NCI-H2029 (cell line): ENCODE data around the gene SLC25A15.
A peak's percentile ranks its signal among the peaks of the same experiment; 100 is the strongest.
"Not testable (repeated sequence)": the region's sequence is repeated elsewhere in the genome, so short reads cannot be mapped to it uniquely, and the experiment has no call there.

ENCODE experiments used
- DNase-seq: peaks from one replicate; lab custom pipeline; 2025; lab: John Stamatoyannopoulos, UW

SLC25A15 gene

DNA sequence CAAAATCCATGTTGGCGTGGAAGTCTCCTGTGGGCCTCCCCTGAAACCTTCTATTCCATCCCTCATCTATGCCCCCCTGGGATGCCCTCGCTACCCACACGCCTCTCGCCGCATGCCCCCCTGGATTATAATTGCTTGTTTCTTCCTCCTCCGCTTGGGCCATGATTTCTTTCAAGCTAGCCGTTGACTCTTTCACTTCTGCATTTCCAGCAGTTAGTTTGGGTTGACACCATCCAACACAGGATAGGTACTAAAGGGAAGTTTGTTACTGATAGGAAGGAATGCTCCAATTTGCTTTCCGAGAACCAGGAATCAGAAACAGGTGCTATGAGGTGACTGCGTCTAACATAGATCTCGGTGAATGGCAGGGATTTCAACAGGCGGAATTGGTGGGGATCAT, 7.7 kb upstream of the SLC25A15 start:
- DNase-seq, result no peak

DNA sequence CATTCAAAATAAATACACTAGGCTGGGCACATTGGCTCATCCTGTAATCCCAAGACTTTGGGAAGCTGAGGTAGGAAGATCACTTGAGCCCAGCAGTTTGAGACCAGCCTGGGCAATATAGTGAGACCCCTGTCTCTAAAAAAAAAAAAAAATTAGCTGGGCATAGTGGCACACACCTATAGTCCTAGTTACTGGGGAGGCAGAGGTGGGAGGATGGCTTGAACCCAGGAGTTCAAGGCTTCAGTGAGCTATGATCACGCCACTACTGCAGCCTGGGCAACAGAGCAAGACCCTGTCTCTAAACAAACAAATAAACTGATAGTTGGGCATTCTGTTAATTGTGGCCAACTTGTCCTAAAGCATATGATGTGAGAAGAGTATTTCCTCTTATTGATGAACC, 6.4 kb upstream of the SLC25A15 start:
- DNase-seq, result not testable (repeated sequence)

DNA sequence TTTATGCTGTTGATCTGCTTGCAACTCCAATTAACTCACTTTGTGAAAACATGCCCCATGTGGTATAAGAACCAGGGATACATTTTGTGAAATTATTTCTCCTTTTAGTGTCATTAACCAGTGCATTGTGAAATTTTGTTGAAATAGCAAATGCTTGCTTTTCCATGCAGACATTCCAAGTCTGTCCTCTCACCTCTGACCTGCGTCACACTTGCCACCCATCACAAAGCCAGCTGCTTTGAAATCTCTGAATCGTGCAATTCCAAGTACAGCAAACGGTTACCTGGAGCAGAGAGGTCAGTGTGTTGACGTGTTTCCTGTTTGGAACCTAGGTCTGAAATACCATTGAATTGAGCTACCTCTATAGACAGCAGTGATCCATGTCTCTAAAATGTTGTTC, 4.9 kb upstream of the SLC25A15 start:
- DNase-seq, result no peak

DNA sequence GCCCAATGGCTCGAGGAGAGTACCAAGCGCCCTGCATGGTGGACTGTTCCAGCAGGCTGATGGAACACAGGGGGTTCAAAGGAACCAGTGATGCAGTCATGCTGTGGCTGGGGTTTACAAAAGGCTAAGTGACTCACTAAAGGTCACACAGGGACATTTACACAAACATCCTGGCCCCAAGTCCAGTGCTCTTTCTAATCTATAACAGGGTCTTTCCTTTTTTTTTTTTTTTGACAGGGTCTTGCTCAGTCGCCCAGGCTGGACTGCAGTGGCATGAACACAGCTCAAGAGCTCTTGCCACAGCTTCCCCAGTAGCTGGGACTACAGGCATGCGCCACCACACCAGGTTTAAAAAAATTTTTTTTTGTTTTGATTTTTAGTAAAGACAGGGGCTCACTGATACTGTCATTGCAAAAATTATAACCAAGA, 2.8 kb upstream of the SLC25A15 start:
- DNase-seq, result no peak

DNA sequence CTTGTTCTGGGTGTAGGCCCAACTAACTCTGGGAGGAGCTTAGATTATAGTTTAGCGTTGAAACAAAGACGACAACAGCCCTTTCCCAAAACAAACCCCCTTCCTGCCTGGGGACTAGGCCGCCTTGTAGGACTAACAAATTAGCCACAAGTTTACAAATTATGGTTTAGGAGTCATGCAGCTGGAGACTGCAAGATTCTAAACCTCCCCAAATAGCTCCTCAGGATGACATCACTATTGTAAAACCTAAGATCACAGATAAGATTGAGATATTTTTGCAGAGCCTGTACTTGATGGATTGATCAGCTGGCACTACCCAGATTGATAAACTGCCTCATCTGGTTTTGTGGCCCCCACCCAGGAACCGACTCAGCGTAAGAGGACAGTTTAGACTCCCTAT, 2.3 kb upstream of the SLC25A15 start:
- no peak for DNase-seq

DNA sequence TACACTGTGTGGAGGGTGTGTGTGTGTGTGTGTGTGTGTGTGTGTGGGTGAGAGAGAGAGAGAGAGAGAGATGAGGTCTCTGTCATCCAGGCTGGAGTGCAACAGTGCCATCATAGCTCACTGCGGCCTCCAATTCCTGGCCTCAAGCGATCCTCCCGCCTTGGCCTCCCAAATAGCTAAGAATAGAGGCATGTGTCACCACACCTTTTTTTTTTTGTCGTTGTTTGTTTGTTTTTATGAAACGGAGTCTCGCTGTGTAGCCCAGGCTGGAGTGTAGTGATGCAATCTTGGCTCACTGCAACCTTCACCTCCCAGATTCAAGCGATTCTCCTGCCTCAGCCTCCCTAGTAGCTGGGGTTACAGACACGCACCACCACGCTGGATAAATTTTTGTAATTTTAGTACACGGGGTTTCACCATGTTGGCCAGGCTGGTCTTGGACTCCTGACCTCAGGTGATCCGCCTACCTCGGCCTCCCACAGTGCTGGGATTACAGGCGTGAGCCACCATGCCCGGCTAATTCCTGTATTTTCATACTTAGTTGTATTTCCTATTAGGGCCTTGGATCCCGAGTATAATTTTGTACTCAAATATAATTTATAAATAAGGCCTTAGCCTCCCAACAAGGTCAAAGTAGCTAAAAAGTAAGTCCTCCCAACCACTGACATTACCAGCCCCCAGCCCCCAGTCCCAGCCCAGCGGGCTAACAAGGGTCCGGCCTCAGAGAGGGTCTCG, 704 bp upstream of the SLC25A15 start:
- not testable (repeated sequence) for DNase-seq

DNA sequence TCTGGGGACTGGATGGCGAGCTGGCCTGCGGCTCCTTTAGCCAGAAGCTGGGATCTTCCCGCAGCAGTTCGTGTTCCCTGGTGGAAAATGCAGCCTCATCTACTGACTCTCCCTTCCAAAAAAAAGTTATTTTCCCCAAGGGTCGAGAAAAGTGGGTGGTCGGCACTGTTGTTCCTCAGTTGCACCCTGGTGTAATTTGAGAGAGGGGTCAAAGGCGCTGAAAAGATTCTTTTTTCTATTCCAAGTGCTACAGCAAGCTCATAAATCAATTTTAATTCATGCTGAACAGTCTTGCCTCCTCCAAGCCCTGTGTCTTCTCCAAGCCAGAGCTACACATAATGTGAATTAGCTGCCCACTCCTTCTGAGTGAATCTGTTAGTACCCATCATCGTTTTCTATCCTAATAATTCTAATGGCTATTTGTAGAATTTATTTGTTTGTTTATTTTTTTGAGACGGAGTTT, 774 bp downstream of the SLC25A15 start:
- DNase-seq, result no peak

DNA sequence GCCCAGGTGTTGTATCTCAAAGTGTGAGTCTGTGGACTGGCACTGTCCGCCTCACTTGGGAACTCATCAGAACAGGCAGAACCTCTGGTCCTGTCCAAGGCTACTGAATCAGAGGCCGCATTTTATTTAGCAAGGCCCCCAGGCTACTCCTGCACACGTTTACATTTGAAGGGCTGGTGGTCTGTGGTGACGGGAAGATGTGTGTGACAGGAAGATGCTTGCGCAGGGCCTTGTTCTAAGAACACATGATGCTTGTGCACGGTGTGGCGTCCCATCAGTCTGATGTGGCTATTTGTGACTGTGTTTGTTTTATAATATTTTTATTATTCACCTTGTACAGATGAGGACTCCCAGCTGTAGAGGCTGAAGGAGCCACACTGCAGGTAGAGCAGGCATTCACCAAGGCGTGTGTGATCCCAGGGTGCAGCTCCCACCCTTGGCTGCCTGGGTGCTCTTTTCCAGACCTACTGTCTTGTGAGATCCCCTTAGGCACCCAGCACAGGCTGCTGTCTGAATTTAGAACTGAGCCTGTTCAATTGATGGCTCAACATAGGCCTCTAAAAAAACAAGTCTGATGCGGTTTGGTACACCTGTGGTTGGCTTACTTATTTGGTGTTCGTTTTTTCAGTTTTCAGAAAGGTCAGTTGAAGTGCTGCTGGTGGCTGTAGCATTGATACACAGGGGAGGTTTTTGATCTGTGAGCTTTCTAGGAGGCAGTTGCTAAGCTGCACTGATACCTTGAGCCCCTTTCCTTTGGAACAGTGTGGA, 3.1 kb downstream of the SLC25A15 start:
- no peak for DNase-seq

DNA sequence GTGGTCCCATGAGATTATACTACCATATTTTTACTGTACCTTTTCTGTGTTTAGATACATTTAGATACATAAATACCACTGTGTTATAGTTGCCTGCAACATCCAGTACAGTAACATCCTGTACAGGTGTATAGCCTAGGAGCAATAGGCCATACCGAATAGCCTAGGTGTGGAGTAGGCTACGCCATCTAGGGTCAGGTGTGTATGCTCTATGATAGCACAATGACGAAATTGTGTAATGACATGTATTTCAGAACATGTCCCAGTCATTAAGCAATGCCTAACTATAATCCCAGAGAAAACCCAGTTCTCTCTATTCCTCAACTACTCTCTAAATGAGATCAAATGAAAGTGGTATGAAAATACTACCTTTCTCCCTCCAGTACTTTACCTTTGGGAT, 3.9 kb downstream of the SLC25A15 start:
- no peak for DNase-seq

DNA sequence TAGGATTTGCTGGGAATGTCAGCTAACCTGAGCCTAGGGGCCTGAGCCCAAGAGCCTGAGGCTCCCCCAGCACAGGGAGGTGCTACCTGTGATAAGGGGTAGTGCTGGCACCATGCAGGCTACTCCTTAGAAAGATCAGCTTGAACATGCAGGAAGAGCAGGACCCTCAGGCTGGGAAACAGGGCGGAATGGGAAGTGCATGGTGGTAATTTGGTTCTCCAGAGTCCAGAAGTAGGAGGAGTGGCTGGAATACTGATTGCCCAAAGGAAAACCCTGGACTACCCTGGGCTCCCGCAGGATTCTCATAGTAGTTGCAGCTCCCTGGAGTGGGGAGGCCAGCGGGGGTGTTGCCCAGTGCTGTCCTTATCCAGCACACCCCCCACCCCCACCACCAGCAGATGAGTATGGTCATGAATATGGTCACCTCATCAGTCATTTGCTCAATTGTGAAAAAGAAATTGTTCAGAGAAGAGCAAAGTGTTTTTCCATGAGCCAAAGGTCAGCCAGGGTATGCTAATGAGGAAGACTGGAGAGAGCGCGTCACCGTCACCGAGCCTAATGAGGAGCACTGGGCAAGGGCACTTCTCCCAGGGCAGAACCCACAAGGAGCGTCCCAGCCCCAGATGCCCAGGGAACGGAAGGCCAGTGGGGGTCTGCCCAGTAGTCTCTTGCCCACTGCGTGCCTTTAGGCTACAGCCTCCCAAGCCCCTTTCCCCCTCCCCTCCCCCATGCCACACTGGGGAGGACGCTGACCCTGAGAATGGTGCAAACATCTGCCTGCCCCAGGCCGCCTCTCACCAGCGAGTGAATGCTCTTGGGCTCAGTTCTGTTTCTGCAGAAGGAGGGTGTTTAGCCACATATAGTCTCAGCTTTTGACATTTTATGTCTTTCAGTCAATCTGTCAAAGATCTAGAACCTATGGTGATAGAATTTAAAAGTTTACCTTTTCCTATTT, 5.3 kb downstream of the SLC25A15 start:
- no peak for DNase-seq

DNA sequence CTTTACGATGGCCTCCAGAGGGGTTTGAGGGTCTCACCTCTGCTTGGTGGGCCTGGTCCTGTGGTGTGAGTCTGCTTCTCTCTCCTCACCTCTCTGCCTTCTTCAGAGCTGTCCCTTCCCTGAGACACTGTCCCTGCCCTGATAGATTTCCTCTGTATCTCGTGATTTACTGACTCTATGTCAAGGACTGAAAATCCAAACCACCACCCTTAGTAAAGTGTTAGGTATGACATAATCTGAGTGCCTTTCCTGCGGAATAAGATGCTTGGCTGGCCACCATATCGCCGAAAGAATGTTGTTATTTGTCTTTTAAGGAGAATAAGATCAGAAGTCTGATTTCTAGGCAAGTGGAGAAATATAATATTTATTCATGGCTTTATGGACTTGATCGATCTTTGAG, 7.2 kb downstream of the SLC25A15 start:
- no peak for DNase-seq

DNA sequence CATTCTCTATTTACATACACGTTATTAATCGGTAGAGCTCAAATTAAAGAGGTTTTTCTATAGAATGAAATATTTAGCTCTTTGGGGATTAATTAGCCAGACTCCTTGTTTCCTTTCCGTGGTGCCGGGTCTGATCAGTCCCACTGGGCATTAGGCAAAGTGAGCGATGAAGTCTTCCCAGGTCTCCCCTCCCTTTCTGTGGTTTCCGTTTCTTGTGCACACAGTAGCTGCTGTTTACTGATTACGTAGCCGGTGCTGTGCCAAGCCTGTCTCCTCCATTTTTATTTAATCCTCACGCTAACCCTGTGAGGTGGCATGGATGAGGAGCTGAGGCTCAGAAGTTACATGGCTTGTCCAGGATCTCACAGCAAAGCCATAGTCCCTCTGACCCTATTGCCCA, 9.0 kb downstream of the SLC25A15 start:
- peak; percentile 42 for DNase-seq

DNA sequence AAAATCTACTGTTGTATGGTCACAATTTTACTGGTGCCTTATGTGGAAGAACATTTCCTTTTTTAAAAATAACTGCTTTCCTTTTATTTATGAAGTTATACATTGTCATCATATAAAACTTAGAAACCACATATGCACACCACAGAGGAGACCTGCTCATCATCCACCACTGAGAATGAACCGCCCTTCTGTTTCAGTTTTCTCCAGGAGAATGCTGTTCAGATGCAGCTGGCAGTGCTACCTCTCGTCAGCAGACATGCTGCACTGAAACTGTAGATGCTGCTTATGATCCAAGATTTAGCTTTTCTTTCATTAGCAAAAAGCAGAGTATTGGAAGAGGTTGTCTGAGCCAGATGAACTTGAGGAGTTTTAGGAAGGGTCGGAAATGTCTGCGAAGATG, 10.1 kb downstream of the SLC25A15 start:
- DNase-seq, result no peak

DNA sequence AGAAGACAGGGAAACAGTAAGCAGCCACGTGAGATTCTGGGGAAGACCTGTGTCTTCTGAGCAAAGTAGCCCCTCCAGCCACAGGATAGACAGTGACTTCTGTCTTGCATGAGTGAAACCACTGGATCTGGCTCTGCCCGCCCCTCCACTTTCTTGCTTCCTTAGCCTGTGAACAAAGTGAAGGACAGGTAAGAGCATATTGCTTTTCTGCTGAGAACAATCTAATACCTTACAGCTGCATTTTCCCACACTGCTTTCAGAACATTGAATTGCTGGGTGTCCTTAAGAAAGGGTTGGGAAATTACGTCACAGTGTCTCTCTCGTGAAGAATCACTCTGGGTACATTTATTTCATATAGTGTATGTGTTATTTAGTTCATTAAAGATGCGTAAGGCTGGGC, 11.1 kb downstream of the SLC25A15 start:
- no peak for DNase-seq

DNA sequence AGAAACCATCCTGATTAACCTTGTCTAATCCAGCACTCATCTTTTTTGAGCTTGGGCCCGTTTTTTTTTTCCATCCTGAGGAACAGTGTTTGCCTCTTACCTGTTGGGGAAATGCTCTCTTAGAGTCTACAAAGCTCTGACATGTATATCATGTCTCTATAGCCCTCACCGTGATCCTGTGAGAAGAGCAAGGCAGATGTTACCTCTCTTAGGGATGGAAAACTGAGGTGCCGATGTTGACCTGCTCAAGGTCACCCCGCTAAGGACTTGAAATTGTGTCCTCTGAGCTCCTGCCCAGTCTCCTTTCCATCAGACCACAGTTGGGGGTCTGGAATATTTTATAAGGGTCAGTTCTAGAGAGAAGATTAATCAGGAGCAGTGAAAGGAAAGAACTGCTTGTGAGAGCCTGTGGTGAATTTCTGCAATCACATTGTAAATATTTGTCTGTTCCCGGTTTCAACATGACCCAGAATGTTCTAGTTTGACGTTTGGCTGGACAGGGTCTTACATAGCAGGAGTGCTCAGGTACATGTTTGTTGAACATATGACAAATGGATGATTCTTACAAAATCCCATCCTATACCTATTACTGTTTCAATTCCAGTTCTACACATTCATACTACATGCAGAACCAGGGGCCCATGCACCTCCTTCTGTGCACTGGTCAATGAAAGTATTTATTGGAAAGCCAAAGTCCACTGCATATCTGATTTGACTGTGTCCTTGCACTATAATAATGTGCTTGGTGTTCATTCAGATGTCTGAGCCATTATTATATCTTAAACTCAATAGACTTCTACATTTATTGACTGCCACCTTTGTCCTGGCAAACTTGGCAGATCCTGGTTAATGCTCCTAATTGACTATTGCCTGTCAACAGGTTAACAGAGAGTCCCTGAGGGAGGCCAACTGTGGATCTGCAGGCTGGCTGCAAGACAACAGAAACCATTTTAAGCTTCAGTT, 12.1 kb downstream of the SLC25A15 start:
- DNase-seq, result no peak

DNA sequence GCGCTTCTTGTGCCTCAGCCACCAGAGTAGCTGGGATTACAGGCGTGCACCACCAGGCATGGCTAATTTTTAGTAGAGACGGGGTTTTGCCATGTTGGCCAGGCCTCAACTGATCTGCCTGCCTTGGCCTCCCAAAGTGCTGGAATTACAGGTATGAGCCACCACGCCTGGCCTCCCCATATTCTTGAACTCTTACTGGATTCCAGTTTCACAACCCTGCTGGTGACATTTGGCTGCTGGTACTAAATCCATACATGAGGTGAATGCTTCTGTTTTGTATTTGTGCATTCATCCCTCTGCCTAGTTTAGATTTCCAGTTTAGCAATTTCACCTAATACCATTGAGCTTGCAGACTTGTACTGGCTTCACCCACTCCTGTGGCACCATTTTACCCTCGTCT, 13.9 kb downstream of the SLC25A15 start:
- no peak for DNase-seq

DNA sequence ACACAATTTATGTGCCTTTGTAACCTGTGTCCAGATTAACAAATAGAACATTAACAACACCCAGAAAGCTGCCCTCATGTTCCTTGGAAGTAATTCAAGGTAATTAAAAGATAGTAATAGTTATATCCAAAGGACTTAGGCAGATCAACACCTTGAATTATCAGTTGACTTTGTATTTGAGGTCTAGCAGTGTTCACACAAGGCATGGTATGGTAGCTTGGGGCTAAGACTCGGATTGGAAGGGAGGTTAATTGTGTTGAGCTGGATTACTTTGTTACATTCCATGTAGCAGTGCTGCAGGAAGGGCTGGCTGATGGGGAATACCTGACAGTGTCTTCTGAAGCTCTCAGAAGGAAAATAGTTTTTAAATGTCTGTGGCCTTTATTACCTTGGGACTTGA, 16.8 kb downstream of the SLC25A15 start:
- DNase-seq, result no peak

DNA sequence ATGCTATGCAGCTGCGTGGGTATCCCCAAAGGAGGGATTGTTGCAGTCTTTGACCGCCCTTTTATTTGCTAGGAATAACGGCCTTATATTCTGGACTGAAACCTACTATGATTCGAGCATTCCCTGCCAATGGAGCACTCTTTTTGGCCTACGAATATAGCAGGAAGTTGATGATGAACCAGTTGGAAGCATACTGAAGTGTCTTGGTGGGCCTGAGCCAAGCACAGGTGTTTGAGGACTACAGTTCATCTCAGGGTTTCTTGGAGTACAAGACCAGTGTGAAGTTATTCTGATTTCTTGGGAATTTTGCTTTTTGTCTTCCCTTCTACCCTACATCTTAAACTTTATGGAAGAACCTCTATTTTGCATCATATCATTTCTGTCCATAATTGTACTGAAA, 20.1 kb downstream of the SLC25A15 start:
- no peak for DNase-seq

DNA sequence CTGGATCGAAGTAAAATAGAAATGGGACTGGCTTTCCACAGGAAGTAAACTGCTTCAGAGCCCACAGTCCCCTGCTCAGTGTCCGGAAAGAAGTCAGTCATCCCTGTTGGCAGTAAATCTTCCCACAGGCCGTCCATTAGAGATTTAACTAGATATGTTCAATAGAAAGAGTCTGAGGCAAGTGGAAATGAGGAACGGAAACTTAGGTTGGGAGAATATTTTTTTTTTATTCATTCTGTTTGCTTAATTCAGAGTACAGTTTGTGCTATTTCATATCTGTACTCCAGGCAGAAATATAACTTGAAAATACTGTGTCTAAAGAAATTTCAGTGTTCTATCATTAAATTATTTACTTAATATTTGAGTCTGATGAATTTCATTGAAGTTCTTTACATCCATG, 22.7 kb downstream of the SLC25A15 start:
- DNase-seq, result no peak

DNA sequence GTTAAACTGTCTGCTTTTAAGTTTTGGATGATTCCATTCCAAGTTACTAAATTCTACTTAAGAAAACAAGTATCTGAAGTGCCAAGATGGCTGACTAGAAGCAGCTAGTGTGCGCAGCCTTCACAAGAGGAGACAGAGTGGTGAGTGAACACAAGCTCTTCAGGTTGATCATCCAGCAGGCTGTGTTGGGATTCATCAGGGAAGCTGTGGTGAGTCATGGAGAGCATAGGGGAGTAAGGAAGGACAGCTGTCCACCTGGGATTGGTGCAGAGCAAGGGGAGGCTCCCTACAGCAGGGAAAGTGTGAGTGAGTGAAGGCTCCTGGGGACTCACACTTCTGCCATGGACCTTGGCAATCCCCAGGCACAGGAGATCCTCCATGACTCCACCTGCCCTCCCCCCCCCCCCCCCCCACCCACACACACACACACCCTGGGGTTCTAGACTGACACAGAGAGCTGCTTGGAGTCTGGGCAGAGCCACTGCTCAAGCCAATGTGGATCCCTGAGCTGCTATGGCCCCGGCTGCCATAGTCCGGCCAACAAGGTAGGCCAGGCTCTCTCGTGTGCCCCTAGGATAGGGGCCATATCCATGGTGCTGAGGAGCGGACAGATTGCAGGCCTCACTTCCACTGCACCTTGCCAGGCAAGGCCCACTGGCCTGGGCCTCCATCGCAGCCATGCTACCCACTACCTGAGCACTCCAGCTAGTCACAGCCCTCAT, 23.5 kb downstream of the SLC25A15 start:
- no peak for DNase-seq
